ENCODE measurements around the gene PANK1.

GRCh38 chr10:89627830-89628229 is 17.2 kb downstream of the PANK1 start:
- TF ChIP-seq, protein P1, sequence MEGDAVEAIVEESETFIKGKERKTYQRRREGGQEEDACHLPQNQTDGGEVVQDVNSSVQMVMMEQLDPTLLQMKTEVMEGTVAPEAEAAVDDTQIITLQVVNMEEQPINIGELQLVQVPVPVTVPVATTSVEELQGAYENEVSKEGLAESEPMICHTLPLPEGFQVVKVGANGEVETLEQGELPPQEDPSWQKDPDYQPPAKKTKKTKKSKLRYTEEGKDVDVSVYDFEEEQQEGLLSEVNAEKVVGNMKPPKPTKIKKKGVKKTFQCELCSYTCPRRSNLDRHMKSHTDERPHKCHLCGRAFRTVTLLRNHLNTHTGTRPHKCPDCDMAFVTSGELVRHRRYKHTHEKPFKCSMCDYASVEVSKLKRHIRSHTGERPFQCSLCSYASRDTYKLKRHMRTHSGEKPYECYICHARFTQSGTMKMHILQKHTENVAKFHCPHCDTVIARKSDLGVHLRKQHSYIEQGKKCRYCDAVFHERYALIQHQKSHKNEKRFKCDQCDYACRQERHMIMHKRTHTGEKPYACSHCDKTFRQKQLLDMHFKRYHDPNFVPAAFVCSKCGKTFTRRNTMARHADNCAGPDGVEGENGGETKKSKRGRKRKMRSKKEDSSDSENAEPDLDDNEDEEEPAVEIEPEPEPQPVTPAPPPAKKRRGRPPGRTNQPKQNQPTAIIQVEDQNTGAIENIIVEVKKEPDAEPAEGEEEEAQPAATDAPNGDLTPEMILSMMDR (IDR thresholded peaks at IDR 0.05; ENCODE audit: low read depth, low read length) = no peak
- TF ChIP-seq EZH2phosphoT487 (IDR thresholded peaks at IDR 0.05; ENCODE audit: low read depth) = no peak
